Coronary artery (tissue), 2 donors: Measurements from ENCODE around the gene KIFC3.

ENCODE experiments used
- DNase-seq: peaks from one replicate; pipeline ENCODE4 v3.0.0-alpha.2; 2017; ENCODE audit warnings: low spot score
- H3K27ac ChIP-seq, 2 donors: fragments of 200-600 bp; sonication (generic); one replicate each; pipeline ENCODE4 v1.5.1; 2016 to 2019
- H3K4me3 ChIP-seq: fragments of 200-600 bp; sonication (generic); 2 replicates; pipeline ENCODE4 v1.5.1; 2016; ENCODE audit warnings: mild to moderate bottlenecking, moderate library complexity
- TF ChIP-seq, protein P1 (sequence below): fragments of 200-600 bp; sonication (generic); IDR thresholded peaks from one replicate; pipeline ENCODE4 v1.5.1; 2019; ENCODE audit warnings: antibody characterized with exemption

KIFC3 gene

DNA sequence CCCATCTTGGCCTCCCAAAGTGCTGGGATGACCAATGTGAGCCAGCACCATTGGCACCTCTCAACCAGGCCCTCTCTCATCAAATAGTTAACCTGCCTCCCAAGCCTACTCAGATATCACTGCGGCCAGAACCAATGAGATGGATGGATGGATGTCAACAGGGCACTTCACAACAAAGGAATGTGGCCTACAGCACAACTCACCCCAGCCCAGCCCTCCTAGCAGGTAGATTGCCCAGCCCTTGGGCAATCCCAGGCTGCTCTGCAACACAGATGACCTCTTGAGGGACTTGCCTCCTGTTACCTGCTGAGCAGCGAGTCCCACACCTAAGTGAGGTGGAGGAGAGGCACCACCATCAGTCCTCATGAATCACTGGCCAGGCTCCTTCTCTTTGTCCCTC, 22.6 kb upstream of the KIFC3 start:
- TF ChIP-seq, protein P1, sequence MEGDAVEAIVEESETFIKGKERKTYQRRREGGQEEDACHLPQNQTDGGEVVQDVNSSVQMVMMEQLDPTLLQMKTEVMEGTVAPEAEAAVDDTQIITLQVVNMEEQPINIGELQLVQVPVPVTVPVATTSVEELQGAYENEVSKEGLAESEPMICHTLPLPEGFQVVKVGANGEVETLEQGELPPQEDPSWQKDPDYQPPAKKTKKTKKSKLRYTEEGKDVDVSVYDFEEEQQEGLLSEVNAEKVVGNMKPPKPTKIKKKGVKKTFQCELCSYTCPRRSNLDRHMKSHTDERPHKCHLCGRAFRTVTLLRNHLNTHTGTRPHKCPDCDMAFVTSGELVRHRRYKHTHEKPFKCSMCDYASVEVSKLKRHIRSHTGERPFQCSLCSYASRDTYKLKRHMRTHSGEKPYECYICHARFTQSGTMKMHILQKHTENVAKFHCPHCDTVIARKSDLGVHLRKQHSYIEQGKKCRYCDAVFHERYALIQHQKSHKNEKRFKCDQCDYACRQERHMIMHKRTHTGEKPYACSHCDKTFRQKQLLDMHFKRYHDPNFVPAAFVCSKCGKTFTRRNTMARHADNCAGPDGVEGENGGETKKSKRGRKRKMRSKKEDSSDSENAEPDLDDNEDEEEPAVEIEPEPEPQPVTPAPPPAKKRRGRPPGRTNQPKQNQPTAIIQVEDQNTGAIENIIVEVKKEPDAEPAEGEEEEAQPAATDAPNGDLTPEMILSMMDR = no peak
- no peak for DNase-seq
- no peak overlapping the region for H3K4me3 ChIP-seq
- no peak overlapping the region for H3K27ac ChIP-seq

DNA sequence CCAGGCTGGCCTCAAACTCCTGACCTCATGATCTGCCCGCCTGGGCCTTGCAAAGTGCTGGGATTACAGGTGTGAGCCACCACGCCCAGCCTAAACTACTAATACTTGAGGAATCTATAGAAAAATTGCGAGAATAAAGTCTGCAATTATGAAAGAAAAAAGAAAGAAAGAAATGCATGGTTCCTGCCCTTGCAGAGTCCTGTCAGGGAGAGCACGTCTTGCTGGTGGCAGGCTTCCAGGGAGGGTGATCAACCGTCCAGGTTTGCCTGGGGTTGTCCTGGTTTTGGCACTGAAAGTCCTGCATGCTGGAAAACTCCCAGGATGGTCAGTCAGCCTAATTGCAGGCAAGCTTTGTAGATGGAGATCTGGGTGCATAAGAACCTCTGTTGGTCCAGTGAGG, 21.5 kb upstream of the KIFC3 start:
- Histone ChIP-seq H3K27ac (no peak overlapping the region), H3K4me3 (no peak overlapping the region)
- DNase-seq = no peak
- TF ChIP-seq, protein P1 = no peak

DNA sequence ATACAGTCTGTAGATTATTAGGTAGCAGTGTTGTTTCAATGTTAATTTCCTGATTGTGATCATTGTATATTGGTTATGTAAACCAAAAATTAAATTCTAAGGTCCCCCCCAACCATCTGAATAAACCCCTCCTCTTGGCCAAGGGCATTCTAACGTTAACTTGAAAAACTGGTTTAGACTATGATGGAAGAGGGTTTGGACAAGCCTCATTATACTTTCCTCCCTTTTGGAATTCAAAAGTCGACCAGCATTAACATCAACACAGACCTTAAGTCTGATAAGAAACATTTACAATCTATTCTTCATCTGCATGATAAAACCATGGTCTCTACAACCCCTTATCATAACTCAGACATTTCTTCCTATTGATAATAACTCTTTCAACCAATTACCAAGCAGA, 20.6 kb upstream of the KIFC3 start:
- H3K27ac ChIP-seq = no peak overlapping the region
- no peak overlapping the region for H3K4me3 ChIP-seq
- DNase-seq = no peak
- TF ChIP-seq, protein P1 = no peak

- DNase-seq = no peak
- Histone ChIP-seq H3K4me3 (no peak overlapping the region), H3K27ac (no peak overlapping the region)
- TF ChIP-seq, protein P1 = no peak
Measured at GRCh38 chr16:57822018-57822553, 19.8 kb upstream of the KIFC3 start.

GRCh38 chr16:57821149-57821971, 19.1 kb upstream of the KIFC3 start:
- no peak for DNase-seq
- H3K27ac ChIP-seq = no peak overlapping the region
- TF ChIP-seq, protein P1 = no peak
- H3K4me3 ChIP-seq = no peak overlapping the region

DNA sequence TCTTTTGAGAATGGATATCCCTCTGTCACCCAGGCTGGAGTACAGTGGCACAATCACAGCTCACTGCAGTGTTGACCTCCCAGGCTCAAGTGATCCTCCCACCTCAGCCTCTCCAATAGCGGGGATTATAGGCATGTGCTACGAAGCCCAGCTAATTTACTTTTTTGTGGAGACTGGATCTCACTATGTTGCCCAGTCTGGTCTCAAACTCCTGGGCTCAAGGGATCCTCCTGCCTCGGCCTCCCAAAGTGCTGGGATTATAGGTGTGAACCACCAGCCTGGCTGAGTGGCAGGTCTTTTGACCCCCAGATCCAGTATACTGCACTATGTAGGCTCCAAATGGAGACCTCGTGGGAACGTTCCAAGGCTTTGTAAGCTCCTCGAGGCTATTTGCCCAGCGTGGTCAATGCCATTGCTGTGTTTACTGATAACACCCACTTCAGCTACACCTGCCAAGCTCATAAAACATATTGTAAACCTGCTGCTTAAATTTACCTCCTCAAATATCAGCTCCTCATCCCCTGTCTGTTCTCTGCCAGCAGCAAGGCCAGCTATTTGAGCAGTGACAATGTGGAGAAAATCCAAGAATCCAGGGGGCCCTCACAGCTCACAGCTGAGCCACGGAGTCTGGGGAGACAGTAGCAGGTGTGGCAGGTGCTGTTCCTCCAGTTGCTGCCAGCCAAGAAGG, 16.2 kb upstream of the KIFC3 start:
- DNase-seq = no peak
- TF ChIP-seq, protein P1 = no peak
- Histone ChIP-seq H3K4me3 (no peak overlapping the region), H3K27ac (no peak overlapping the region)
